ENCODE measurements around the gene RGS6. TPM values are rescaled to one million over a fixed set of nuclear protein-coding genes. Genes with fewer than 3 reads are reported as not detected.

The RGS6 gene
- total and polyA plus RNA-seq, 8 donors: 0.12 to 4.1 (median 2.8) TPM

DNA sequence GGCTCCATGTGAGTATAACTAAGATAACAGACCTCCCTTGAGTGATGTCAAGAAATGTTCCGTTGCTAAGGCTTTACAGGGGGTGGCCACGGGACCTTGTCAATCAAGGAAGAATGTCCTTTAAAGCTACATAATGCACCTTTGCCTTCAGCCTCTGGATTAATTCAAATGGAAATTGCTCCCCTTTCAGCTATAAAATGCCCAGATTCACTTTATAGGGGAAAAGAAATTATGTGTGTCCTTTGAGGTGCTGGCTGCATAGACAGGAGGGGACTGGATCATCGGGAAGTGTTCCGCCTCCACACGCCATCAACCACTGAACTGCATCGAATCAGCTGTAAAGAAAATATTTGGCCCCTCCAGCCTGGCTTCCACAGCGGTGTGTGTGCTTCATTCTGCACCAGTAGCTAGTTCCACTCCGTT, 546.3 kb downstream of the RGS6 start:
- DNase-seq: no peak
- intact Hi-C loops (cut with DNase I): no loop called here
- no peaks in the 10 kb centered on the region for H3K36me3 ChIP-seq

GRCh38 chr14:72479461-72479931, 547.3 kb downstream of the RGS6 start:
- Histone ChIP-seq H3K36me3 (no peaks in the 10 kb centered on the region), H3K27ac (no peak overlapping the region), H3K4me3 (no peak overlapping the region), H3K9me3 (no peaks in the 10 kb centered on the region), H3K27me3 (no peaks in the 10 kb centered on the region), H3K4me1 (peaks cover 0 to 3% of the 10 kb centered on the region in 2 donors)
- TF ChIP-seq CTCF (IDR thresholded peaks at IDR 0.05): no peak
- intact Hi-C loops (cut with DNase I): no loop called here
- DNase-seq (peak in 1 of 4 donors; percentile 21), ATAC-seq (no peak)

More for the DNA sequence above, 546.3 kb downstream of the RGS6 start:
- Histone ChIP-seq H3K4me3 (no peak overlapping the region), H3K4me1 (peaks cover 0 to 3% of the 10 kb centered on the region in 2 donors), H3K9me3 (no peaks in the 10 kb centered on the region), H3K27me3 (no peaks in the 10 kb centered on the region), H3K27ac (no peak overlapping the region)
- no peak for TF ChIP-seq CTCF (IDR thresholded peaks at IDR 0.05)
- no peak for ATAC-seq

DNA sequence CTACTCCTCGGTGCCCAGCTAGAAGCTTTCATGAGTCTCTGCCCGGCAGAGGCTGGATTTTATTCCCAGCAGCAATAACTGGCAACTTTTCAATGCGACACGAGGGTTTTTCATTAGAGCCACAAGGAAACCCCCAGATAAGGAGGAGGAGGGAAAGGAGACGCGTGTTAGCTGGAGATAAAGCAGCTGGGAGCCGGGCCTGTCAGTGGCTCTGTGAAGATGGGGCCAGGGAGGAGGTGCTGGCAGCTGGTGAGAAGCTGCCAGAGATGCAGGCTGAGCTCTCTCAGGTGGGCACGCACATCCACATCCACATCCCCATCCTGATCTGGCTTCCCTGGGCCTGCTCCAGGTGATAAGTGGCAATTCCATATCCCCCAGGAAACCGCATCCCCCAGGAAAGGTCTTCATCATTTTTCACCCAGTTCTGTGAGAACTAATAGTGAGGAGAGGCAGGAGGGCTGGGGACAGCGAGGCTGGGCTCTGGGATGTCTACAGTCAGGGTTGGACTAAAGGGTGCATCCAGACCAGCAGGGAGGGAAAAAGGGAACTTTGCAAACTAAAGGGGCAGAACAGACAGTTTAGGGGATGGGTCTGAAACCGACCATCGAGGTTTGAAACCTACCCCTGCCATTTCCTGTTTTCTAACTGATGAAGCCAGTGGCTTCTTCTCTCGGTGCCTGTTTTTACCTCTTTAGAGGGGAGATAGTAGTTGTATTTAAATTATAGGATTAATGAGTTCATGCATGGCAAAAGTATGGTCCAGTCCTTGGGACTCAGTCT, 548.4 kb downstream of the RGS6 start:
- no peaks in the 10 kb centered on the region for H3K9me3 ChIP-seq
- intact Hi-C loops (cut with DNase I): no loop called here
- DNase-seq: peak in 2 of 4 donors; percentile 48 to 82
- H3K27ac ChIP-seq: no peak overlapping the region
- H3K4me1 ChIP-seq: peaks cover 0 to 3% of the 10 kb centered on the region in 2 donors
- H3K36me3 ChIP-seq: no peaks in the 10 kb centered on the region
- no peak for ATAC-seq
- no peak overlapping the region for H3K4me3 ChIP-seq
- no peak for TF ChIP-seq CTCF (IDR thresholded peaks at IDR 0.05)
- H3K27me3 ChIP-seq: no peaks in the 10 kb centered on the region

GRCh38 chr14:72483311-72483710, 551.1 kb downstream of the RGS6 start:
- no peaks in the 10 kb centered on the region for H3K9me3 ChIP-seq
- intact Hi-C loops (cut with DNase I): no loop called here
- no peak overlapping the region for H3K4me3 ChIP-seq
- ATAC-seq: no peak
- H3K4me1 ChIP-seq: no peaks in the 10 kb centered on the region
- no peaks in the 10 kb centered on the region for H3K27me3 ChIP-seq
- no peaks in the 10 kb centered on the region for H3K36me3 ChIP-seq
- H3K27ac ChIP-seq: no peak overlapping the region
- DNase-seq: no peak
- TF ChIP-seq CTCF (IDR thresholded peaks at IDR 0.05): no peak

- H3K4me1 ChIP-seq: no peaks in the 10 kb centered on the region
- intact Hi-C loops (cut with DNase I): no loop called here
- H3K36me3 ChIP-seq: no peaks in the 10 kb centered on the region
- no peak for ATAC-seq
- H3K4me3 ChIP-seq: no peak overlapping the region
- DNase-seq: no peak
- no peaks in the 10 kb centered on the region for H3K27me3 ChIP-seq
- H3K27ac ChIP-seq: no peak overlapping the region
- no peak for TF ChIP-seq CTCF (IDR thresholded peaks at IDR 0.05)
- H3K9me3 ChIP-seq: peaks cover 0 to 7% of the 10 kb centered on the region in 2 donors
These were observed 553.5 kb downstream of the RGS6 start for GRCh38 chr14:72485695-72486094.

Data from left lung (tissue), 10 donors.